Testis (tissue), 3 donors: ENCODE results near the gene PRM3. TPM values are rescaled to one million over a fixed set of nuclear protein-coding genes. Genes with fewer than 3 reads are reported as not detected.

Experiments used
- DNase-seq: peaks from one replicate; pipeline ENCODE4 v3.0.0-alpha.2; 2019
- H3K27ac ChIP-seq, 2 donors: fragments of 200-600 bp; sonication (generic); one replicate each; pipeline ENCODE4 v1.5.1; 2019
- H3K27me3 ChIP-seq: fragments of 200-600 bp; sonication (generic); one replicate; pipeline ENCODE4 v1.5.1; 2019
- H3K36me3 ChIP-seq: fragments of 200-600 bp; sonication (generic); one replicate; pipeline ENCODE4 v1.5.1; 2017; ENCODE audit warnings: low read depth; ENCODE audit errors: missing control alignments
- H3K4me1 ChIP-seq: fragments of 200-600 bp; sonication (generic); one replicate; pipeline ENCODE4 v1.5.1; 2019
- H3K4me3 ChIP-seq, 2 donors: fragments of 200-600 bp; sonication (generic); one replicate each; pipeline ENCODE4 v1.5.1; 2017 to 2019
- H3K9me3 ChIP-seq: fragments of 200-600 bp; sonication (generic); one replicate; pipeline ENCODE4 v1.5.1; 2017
- POLR2A ChIP-seq: fragments of 450-650 bp; IDR thresholded peaks from one replicate; pipeline ENCODE4 v1.6.1; 2017; ENCODE audit warnings: antibody characterized with exemption, mild to moderate bottlenecking, moderate library complexity
- WGBS, 2 donors: methylation state at CpG; one replicate each; pipeline ENCODE4 v1.1.5; 2018; 5-methylcytosine and 5-hydroxymethylcytosine counted together
- intact Hi-C: fragments of 100-400 bp; cut with DNase I; formaldehyde crosslinking; loops from one replicate; pipeline ENCODE4 v1.15.1; 2023; ENCODE audit warnings: low total_unique reads
- polyA plus RNA-seq: library from polyadenylated mRNA; stranded (reverse); fragments of 350-450 nt; fragmentation: Illumina TruSeq; extraction: RNeasy Lipid Tissue Mini Kit (QIAGEN cat#74804); gene quantifications from one replicate; pipeline ENCODE4 v1.2.3, GENCODE V29; 2014; ENCODE audit warnings: low read depth, low replicate concordance; ENCODE audit not compliant: insufficient read depth
- total RNA-seq, 2 donors: library from RNA; depleted of rRNA; stranded (reverse); fragments of >200 nt; gene quantifications; one replicate each; pipeline ENCODE4 v1.2.3, GENCODE V29; 2016
- TF ChIP-seq, protein P1 (sequence below), 3 experiments: fragments of 450-650 bp in 2 of 3; fragments of 200-600 bp in 1 of 3; sonication (generic) in 1 of 3; IDR thresholded peaks; one replicate each; pipeline ENCODE4 v1.5.1; 2016 to 2019; ENCODE audit warnings: antibody characterized with exemption in 3 of 3, mild to moderate bottlenecking in 2 of 3, moderate library complexity in 1 of 3

Gene PRM3
- total and polyA plus RNA-seq, 3 donors from 2014 or later = 51.1 to 383 (median 109) TPM

DNA sequence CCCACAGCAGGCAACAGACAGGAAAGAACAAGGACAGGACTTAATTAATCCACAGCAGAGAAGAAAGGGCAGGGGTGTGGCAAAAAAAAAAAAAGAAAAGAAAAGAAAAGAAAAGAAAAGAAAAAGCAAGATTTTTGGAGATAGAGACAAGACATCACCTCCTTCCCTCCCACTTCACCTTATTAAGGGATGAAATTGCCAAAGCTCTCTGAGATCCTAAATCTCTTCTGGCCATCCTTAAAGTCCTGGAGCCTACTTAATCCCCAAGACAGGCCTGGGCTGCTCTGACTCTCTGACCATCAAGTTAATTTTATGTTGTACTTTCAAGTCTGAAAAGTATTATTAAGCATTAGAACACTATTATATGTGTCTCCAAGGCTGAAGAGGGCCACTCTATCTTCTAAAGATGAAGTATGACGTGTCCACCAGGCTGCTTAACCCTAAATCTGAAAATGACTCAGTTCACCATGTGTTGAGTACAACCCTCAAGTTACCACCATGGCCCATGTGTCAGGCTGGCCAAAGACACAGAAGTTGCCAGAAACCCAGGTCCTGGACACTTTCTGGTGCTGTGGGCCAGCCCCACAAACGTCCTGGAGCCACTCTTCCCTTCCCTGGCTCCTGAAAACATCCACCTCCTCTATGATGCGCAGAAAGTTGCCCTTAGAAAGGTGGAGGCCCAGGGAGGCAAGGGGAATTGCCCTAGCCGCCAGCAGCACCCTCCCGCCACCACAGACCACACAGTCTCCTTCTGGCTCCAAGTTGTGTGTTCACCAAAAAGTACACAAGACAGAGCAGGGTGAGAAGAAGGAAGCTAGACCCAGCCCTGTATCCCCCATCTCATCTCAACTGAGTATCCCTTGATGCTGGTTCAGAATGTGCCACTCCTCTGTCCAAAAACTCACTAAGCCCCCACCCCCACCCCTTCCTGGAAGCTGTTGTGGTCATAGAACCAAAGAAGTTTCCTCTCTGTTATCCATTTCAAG is 20.1 kb downstream of the PRM3 start:
- TF ChIP-seq, protein P1, sequence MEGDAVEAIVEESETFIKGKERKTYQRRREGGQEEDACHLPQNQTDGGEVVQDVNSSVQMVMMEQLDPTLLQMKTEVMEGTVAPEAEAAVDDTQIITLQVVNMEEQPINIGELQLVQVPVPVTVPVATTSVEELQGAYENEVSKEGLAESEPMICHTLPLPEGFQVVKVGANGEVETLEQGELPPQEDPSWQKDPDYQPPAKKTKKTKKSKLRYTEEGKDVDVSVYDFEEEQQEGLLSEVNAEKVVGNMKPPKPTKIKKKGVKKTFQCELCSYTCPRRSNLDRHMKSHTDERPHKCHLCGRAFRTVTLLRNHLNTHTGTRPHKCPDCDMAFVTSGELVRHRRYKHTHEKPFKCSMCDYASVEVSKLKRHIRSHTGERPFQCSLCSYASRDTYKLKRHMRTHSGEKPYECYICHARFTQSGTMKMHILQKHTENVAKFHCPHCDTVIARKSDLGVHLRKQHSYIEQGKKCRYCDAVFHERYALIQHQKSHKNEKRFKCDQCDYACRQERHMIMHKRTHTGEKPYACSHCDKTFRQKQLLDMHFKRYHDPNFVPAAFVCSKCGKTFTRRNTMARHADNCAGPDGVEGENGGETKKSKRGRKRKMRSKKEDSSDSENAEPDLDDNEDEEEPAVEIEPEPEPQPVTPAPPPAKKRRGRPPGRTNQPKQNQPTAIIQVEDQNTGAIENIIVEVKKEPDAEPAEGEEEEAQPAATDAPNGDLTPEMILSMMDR (IDR thresholded peaks at IDR 0.05) = no peak
- DNase-seq = no peak
- WGBS, 2 donors = 63 to 70% methylated on average over 5 of the region's 5 CpGs
- peak overlapping the region; percentile 70 to 77 for H3K4me3 ChIP-seq
- no peaks in the 10 kb centered on the region for H3K27me3 ChIP-seq
- peak overlapping the region; percentile 19 to 97 for H3K27ac ChIP-seq
- H3K4me1 ChIP-seq = peaks cover 9% of the 10 kb centered on the region
- H3K9me3 ChIP-seq = no peaks in the 10 kb centered on the region
- no peaks in the 10 kb centered on the region for H3K36me3 ChIP-seq
- intact Hi-C loops = no loop called here

DNA sequence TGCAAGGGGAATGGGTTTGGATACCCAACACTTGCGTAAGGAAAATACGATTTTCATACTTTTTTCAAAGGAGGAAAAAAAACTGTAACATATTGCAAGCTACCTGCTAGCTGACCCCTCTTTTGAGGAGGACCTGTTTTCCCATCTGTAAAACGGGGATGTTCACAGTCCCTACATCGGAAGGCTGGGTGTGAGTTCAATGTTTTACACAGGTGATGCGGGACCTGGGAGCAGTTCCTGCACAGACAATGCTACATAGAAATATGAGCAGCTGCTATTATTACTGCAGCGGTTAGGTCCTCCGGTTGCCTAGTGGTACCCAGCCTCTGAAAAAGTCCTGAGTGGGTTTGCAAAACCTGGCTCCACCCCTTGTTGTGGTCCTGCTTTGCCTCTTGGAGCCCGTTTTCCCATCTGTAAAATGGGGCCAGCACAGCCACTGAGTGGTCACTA is 20.9 kb downstream of the PRM3 start:
- no peaks in the 10 kb centered on the region for H3K36me3 ChIP-seq
- H3K4me3 ChIP-seq = no peak overlapping the region
- 90% methylated on average over 8 of the region's 8 CpGs for WGBS, 2 donors
- TF ChIP-seq POLR2A = no peak
- TF ChIP-seq, protein P1 (IDR thresholded peaks at IDR 0.05) = no peak
- no peaks in the 10 kb centered on the region for H3K27me3 ChIP-seq
- H3K27ac ChIP-seq = no peak overlapping the region
- no peak for DNase-seq
- H3K4me1 ChIP-seq = peaks cover 9% of the 10 kb centered on the region
- H3K9me3 ChIP-seq = no peaks in the 10 kb centered on the region
- intact Hi-C loops = no loop called here

DNA sequence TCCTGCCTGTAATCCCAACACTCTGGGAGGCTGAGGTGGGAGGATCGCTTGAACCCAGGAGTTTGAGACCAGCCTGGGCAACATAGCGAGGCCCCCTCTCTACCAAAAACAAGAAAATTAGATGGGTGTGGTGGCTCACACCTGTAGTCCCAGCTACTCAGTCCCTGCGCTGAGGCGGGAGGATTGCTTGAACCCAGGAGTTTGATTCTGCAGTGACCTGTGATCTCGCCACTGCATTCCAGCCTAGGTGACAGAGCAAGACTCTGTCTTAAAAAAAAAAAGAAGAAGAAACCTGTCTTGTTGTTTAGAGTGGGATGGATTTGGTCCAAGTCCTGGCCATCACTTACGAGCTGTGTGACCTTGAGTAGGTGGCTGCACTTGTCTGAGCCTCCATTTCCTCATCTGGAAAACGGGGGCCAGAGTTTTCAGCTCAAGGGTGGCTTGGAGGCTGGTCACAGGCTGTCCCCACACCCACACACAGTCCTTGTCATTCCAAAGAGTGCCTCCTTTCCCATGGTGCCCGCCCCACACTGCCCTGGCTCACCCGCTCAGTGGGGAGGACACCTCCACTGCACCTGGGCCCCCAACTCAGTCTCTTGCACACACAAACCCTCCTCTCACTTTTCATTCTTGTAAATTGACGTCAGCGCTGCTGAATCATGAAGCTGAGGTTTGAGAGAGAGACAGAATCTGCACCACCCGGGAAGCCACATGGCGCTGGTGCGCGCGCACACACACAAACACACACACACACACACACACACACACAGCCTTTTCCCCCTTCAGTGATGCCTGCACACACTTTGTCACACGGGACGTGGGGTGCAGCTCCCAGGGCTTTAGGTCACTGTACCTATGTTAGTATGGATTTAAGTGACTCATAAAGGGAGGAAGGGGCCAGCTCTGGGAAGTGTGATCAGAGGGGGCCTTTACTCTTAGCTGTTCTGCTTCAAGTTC is 21.6 kb downstream of the PRM3 start:
- H3K4me3 ChIP-seq = no peak overlapping the region
- WGBS, 2 donors = 77 to 84% methylated on average over 18 of the region's 18 CpGs
- no peak overlapping the region for H3K27ac ChIP-seq
- TF ChIP-seq, protein P1 (IDR thresholded peaks at IDR 0.05) = no peak
- TF ChIP-seq POLR2A = no peak
- H3K9me3 ChIP-seq = no peaks in the 10 kb centered on the region
- no peak for DNase-seq
- no peaks in the 10 kb centered on the region for H3K27me3 ChIP-seq
- H3K36me3 ChIP-seq = no peaks in the 10 kb centered on the region
- intact Hi-C loops = no loop called here
- peaks cover 2% of the 10 kb centered on the region for H3K4me1 ChIP-seq

DNA sequence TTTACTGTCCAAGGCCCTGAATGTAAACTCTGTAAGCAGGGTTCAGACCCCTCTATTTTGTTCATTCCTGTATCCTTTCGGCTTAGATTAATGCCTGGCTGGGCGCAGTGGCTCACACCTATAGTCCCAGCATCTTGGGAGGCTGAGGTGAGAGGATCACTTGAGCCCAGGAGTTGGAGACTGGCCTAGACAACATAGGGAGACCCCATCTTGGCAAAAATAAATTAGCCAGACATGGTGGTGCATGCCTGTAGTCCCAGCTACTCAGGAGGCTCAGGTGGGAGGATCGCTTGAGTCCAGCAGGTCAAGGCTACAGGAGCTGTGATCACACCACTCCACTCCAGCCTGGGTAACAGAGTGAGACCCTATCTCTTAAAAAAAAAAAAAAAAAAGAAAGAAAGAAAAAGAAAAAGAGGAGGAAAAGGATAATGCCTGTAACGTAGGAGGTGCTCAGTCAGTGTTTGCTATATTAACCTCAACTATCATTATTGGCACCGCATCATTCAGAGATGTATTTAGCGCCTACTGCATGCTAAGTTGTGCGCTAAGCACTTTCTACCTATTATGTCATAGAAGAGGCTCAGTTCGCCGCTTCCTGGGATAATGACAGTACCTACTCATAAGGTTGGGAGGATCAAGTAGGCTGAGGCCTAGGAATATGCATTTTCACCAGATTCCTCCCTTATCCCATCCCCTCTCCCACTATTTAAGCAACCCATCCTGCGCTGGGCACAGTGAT is 22.5 kb downstream of the PRM3 start:
- intact Hi-C loops = no loop called here
- Histone ChIP-seq H3K9me3 (no peaks in the 10 kb centered on the region), H3K4me3 (no peak overlapping the region), H3K36me3 (no peaks in the 10 kb centered on the region), H3K27me3 (no peaks in the 10 kb centered on the region), H3K27ac (no peak overlapping the region), H3K4me1 (peaks cover 2% of the 10 kb centered on the region)
- no peak for DNase-seq
- TF ChIP-seq, protein P1 (IDR thresholded peaks at IDR 0.05) = no peak
- TF ChIP-seq POLR2A = no peak
- WGBS, 2 donors = 85 to 90% methylated on average over 10 of the region's 10 CpGs
